Muscle layer of colon (tissue), 2 donors: ENCODE measurements around the gene RPGRIP1L.

ENCODE experiments used
- H3K27ac ChIP-seq: one replicate; pipeline ENCODE4 v1.7.0; 2013; ENCODE audit warnings: low read depth, mild to moderate bottlenecking, low read length, moderate library complexity
- H3K27me3 ChIP-seq, 2 donors: one replicate each; pipeline ENCODE4 v1.7.0; 2013; ENCODE audit warnings: low read length in 2 of 2, mild to moderate bottlenecking in 2 of 2; ENCODE audit not compliant: insufficient read depth in 2 of 2, control insufficient read depth in 1 of 2
- H3K36me3 ChIP-seq: one replicate; pipeline ENCODE4 v1.7.0; 2013; ENCODE audit warnings: mild to moderate bottlenecking, low read length; ENCODE audit not compliant: insufficient read depth
- H3K4me1 ChIP-seq: one replicate; pipeline ENCODE4 v1.7.0; 2013; ENCODE audit warnings: mild to moderate bottlenecking, low read length; ENCODE audit not compliant: insufficient read depth
- H3K4me3 ChIP-seq, 2 donors: one replicate each; pipeline ENCODE4 v1.7.0; 2013; ENCODE audit warnings: low read length in 2 of 2, low read depth in 1 of 2, mild to moderate bottlenecking in 1 of 2, moderate library complexity in 1 of 2
- H3K9ac ChIP-seq: one replicate; pipeline ENCODE4 v1.7.0; 2013; ENCODE audit warnings: low read length
- H3K9me3 ChIP-seq: one replicate; pipeline ENCODE4 v1.7.0; 2013; ENCODE audit warnings: mild to moderate bottlenecking, low read length
- donor health status: abdominal sarcoma.
- donor health status: Adenocarcinoma of cecum.

RPGRIP1L gene

GRCh38 chr16:53703590-53704444 lies at the start of gene RPGRIP1L, which contains the start of gene FTO:
TSS of gene RPGRIP1L (minus strand) at chr16:53703859. CDS start at chr16:53700723, 3,136 bp downstream.
TSS of gene FTO (plus strand) at chr16:53704156.
- Histone ChIP-seq H3K9ac (peak within 1 kb of the TSS; percentile 73), H3K4me1 (peaks cover 15% of the 10 kb centered on the region), H3K9me3 (no peaks in the 10 kb centered on the region), H3K36me3 (no peaks in the 10 kb centered on the region), H3K27me3 (no peaks in the 10 kb centered on the region), H3K27ac (peak within 1 kb of the TSS; percentile 73), H3K4me3 (peak within 1 kb of the TSS; percentile 62 to 98)

- Histone ChIP-seq H3K9me3 (no peaks in the 10 kb centered on the region), H3K9ac (no peak overlapping the region), H3K36me3 (no peaks in the 10 kb centered on the region), H3K4me3 (no peak overlapping the region), H3K27ac (no peak overlapping the region), H3K27me3 (no peaks in the 10 kb centered on the region), H3K4me1 (peaks cover 39% of the 10 kb centered on the region)
Measured at GRCh38 chr16:53753431-53753830, 49.8 kb upstream of the RPGRIP1L start.

GRCh38 chr16:53752560-53752959 lies 48.9 kb upstream of the RPGRIP1L start:
- Histone ChIP-seq H3K27me3 (no peaks in the 10 kb centered on the region), H3K9me3 (no peaks in the 10 kb centered on the region), H3K36me3 (no peaks in the 10 kb centered on the region), H3K27ac (no peak overlapping the region), H3K4me3 (no peak overlapping the region), H3K4me1 (peaks cover 39% of the 10 kb centered on the region), H3K9ac (no peak overlapping the region)

GRCh38 chr16:53745753-53746266 lies 42.2 kb upstream of the RPGRIP1L start:
- Histone ChIP-seq H3K4me1 (peaks cover 21% of the 10 kb centered on the region), H3K36me3 (no peaks in the 10 kb centered on the region), H3K27ac (no peak overlapping the region), H3K9ac (no peak overlapping the region), H3K4me3 (no peak overlapping the region), H3K9me3 (no peaks in the 10 kb centered on the region), H3K27me3 (no peaks in the 10 kb centered on the region)

GRCh38 chr16:53745086-53745485 lies 41.4 kb upstream of the RPGRIP1L start:
- Histone ChIP-seq H3K4me1 (peaks cover 21% of the 10 kb centered on the region), H3K4me3 (no peak overlapping the region), H3K36me3 (no peaks in the 10 kb centered on the region), H3K27ac (no peak overlapping the region), H3K9me3 (no peaks in the 10 kb centered on the region), H3K27me3 (no peaks in the 10 kb centered on the region), H3K9ac (no peak overlapping the region)

GRCh38 chr16:53744449-53744848 lies 40.8 kb upstream of the RPGRIP1L start:
- Histone ChIP-seq H3K9ac (no peak overlapping the region), H3K27me3 (no peaks in the 10 kb centered on the region), H3K4me1 (peaks cover 21% of the 10 kb centered on the region), H3K4me3 (no peak overlapping the region), H3K9me3 (no peaks in the 10 kb centered on the region), H3K36me3 (no peaks in the 10 kb centered on the region), H3K27ac (no peak overlapping the region)

GRCh38 chr16:53743149-53743566 lies 39.5 kb upstream of the RPGRIP1L start:
- Histone ChIP-seq H3K36me3 (no peaks in the 10 kb centered on the region), H3K4me3 (no peak overlapping the region), H3K9ac (no peak overlapping the region), H3K4me1 (peaks cover 21% of the 10 kb centered on the region), H3K27me3 (no peaks in the 10 kb centered on the region), H3K27ac (no peak overlapping the region), H3K9me3 (no peaks in the 10 kb centered on the region)

- H3K4me3 ChIP-seq = no peak overlapping the region
- no peak overlapping the region for H3K9ac ChIP-seq
- no peaks in the 10 kb centered on the region for H3K9me3 ChIP-seq
- no peaks in the 10 kb centered on the region for H3K27me3 ChIP-seq
- no peaks in the 10 kb centered on the region for H3K36me3 ChIP-seq
- peaks cover 21% of the 10 kb centered on the region for H3K4me1 ChIP-seq
- no peak overlapping the region for H3K27ac ChIP-seq
Measured at GRCh38 chr16:53741546-53741945, 37.9 kb upstream of the RPGRIP1L start.

GRCh38 chr16:53740933-53741531 lies 37.4 kb upstream of the RPGRIP1L start:
- peaks cover 21% of the 10 kb centered on the region for H3K4me1 ChIP-seq
- no peaks in the 10 kb centered on the region for H3K9me3 ChIP-seq
- H3K27ac ChIP-seq = no peak overlapping the region
- no peaks in the 10 kb centered on the region for H3K36me3 ChIP-seq
- no peaks in the 10 kb centered on the region for H3K27me3 ChIP-seq
- H3K4me3 ChIP-seq = no peak overlapping the region
- no peak overlapping the region for H3K9ac ChIP-seq

GRCh38 chr16:53740476-53740875 lies 36.8 kb upstream of the RPGRIP1L start:
- H3K27me3 ChIP-seq = no peaks in the 10 kb centered on the region

GRCh38 chr16:53737552-53737951 lies 33.9 kb upstream of the RPGRIP1L start:
- H3K27me3 ChIP-seq = no peaks in the 10 kb centered on the region
- peaks cover 3% of the 10 kb centered on the region for H3K4me1 ChIP-seq
- H3K9me3 ChIP-seq = no peaks in the 10 kb centered on the region
- H3K36me3 ChIP-seq = no peaks in the 10 kb centered on the region
- H3K4me3 ChIP-seq = no peak overlapping the region
- no peak overlapping the region for H3K9ac ChIP-seq
- no peak overlapping the region for H3K27ac ChIP-seq

More at GRCh38 chr16:53740476-53740875, 36.8 kb upstream of the RPGRIP1L start:
- no peaks in the 10 kb centered on the region for H3K36me3 ChIP-seq
- no peak overlapping the region for H3K9ac ChIP-seq
- H3K4me3 ChIP-seq = no peak overlapping the region
- no peaks in the 10 kb centered on the region for H3K9me3 ChIP-seq
- peaks cover 16% of the 10 kb centered on the region for H3K4me1 ChIP-seq
- no peak overlapping the region for H3K27ac ChIP-seq
